DOHH2 (cell line): ENCODE results near the gene LRRC4C.
"Not testable (repeated sequence)": the region's sequence is repeated elsewhere in the genome, so short reads cannot be mapped to it uniquely, and the experiment has no call there.

ENCODE experiments used
- H3F3A ChIP-seq: fragments of 200-600 bp; sonication (generic), shearing (Covaris generic); 2 replicates; pipeline ENCODE4 v1.6.0; 2016; ENCODE audit warnings: antibody characterized with exemption, mild to moderate bottlenecking; ENCODE audit not compliant: control insufficient read depth, insufficient read depth
- H3K27ac ChIP-seq: fragments of 200-600 bp; sonication (generic); 2 replicates; pipeline ENCODE4 v1.5.1; 2014; ENCODE audit warnings: low read depth, mild to moderate bottlenecking, low read length, moderate library complexity
- H3K27me3 ChIP-seq: fragments of 200-600 bp; sonication (generic); 2 replicates; pipeline ENCODE4 v1.6.1; 2014; ENCODE audit warnings: mild to moderate bottlenecking, low read length, mixed read lengths; ENCODE audit not compliant: control insufficient read depth
- H3K36me3 ChIP-seq: fragments of 200-600 bp; sonication (generic); 2 replicates; pipeline ENCODE4 v1.6.1; 2014; ENCODE audit warnings: mild to moderate bottlenecking, low read length, moderate library complexity, mixed read lengths; ENCODE audit not compliant: control insufficient read depth
- H3K4me1 ChIP-seq: fragments of 200-600 bp; sonication (generic); 2 replicates; pipeline ENCODE4 v1.6.1; 2014; ENCODE audit warnings: mild to moderate bottlenecking, low read length, mixed read lengths; ENCODE audit not compliant: control insufficient read depth
- H3K4me2 ChIP-seq: fragments of 200-600 bp; sonication (generic); 2 replicates; pipeline ENCODE4 v1.6.0; 2014; ENCODE audit warnings: mild to moderate bottlenecking, low read length, moderate library complexity
- H3K4me3 ChIP-seq: fragments of 200-600 bp; sonication (generic); 2 replicates; pipeline ENCODE4 v1.5.1; 2014; ENCODE audit warnings: mild to moderate bottlenecking, low read length, mixed read lengths
- H3K79me2 ChIP-seq: fragments of 200-600 bp; sonication (generic); 2 replicates; pipeline ENCODE4 v1.6.1; 2014; ENCODE audit warnings: mild to moderate bottlenecking, low read length, mixed read lengths; ENCODE audit not compliant: control insufficient read depth
- H3K9me2 ChIP-seq: fragments of 200-600 bp; sonication (generic); replicated peaks from 2 replicates; pipeline ENCODE4 v1.6.1; 2014; ENCODE audit warnings: mild to moderate bottlenecking, low read length, mixed read lengths; ENCODE audit not compliant: control insufficient read depth
- H3K9me3 ChIP-seq: fragments of 200-600 bp; sonication (generic); 2 replicates; pipeline ENCODE4 v1.6.1; 2014; ENCODE audit warnings: antibody characterized with exemption, low read length, mixed read lengths; ENCODE audit not compliant: control insufficient read depth, insufficient read depth
- H4K20me1 ChIP-seq: fragments of 200-600 bp; sonication (generic); 2 replicates; pipeline ENCODE4 v1.6.0; 2014; ENCODE audit warnings: low read depth, mild to moderate bottlenecking, antibody characterized with exemption, low read length, moderate library complexity; ENCODE audit not compliant: control insufficient read depth, insufficient read depth
- CTCF ChIP-seq: fragments of 200-600 bp; sonication (generic); IDR thresholded peaks from one replicate; pipeline ENCODE4 v1.5.1; 2014; ENCODE audit warnings: antibody characterized with exemption, mild to moderate bottlenecking, low read depth, low read length; ENCODE audit not compliant: poor library complexity, severe bottlenecking
- EZH2phosphoT487 ChIP-seq: fragments of 200-600 bp; sonication (generic); IDR thresholded peaks from 2 replicates; pipeline ENCODE4 v1.6.1; 2017; ENCODE audit warnings: borderline replicate concordance, mild to moderate bottlenecking, antibody characterized with exemption, low read length, moderate library complexity, mixed read lengths

LRRC4C gene

GRCh38 chr11:40938002-40938401 lies 521.5 kb downstream of the LRRC4C start:
- TF ChIP-seq EZH2phosphoT487, result no peak
- no peak for TF ChIP-seq CTCF
- Histone ChIP-seq H4K20me1 (no peaks in the 10 kb centered on the region), H3K79me2 (no peaks in the 10 kb centered on the region), H3K27me3 (no peaks in the 10 kb centered on the region), H3K4me3 (no peak overlapping the region), H3K9me3 (no peaks in the 10 kb centered on the region), H3K4me1 (no peaks in the 10 kb centered on the region), H3K9me2 (no peaks in the 10 kb centered on the region), H3F3A (no peaks in the 10 kb centered on the region), H3K27ac (no peak overlapping the region), H3K4me2 (no peak overlapping the region), H3K36me3 (no peaks in the 10 kb centered on the region)

GRCh38 chr11:40924915-40925314 lies 534.5 kb downstream of the LRRC4C start:
- H3K9me3 ChIP-seq, result no peaks in the 10 kb centered on the region
- H3K4me1 ChIP-seq, result no peaks in the 10 kb centered on the region
- H3K4me2 ChIP-seq, result no peak overlapping the region
- no peaks in the 10 kb centered on the region for H3K27me3 ChIP-seq
- H3K4me3 ChIP-seq, result no peak overlapping the region
- H3K9me2 ChIP-seq, result no peaks in the 10 kb centered on the region
- no peaks in the 10 kb centered on the region for H3F3A ChIP-seq
- TF ChIP-seq CTCF (no peak), EZH2phosphoT487 (no peak)
- H3K79me2 ChIP-seq, result no peaks in the 10 kb centered on the region
- H4K20me1 ChIP-seq, result no peaks in the 10 kb centered on the region
- H3K36me3 ChIP-seq, result no peaks in the 10 kb centered on the region
- H3K27ac ChIP-seq, result no peak overlapping the region

- Histone ChIP-seq H3K27ac (no peak overlapping the region), H3K9me3 (no peaks in the 10 kb centered on the region), H3K4me2 (no peak overlapping the region), H3F3A (no peaks in the 10 kb centered on the region), H3K4me1 (no peaks in the 10 kb centered on the region), H4K20me1 (no peaks in the 10 kb centered on the region), H3K9me2 (no peaks in the 10 kb centered on the region), H3K27me3 (no peaks in the 10 kb centered on the region), H3K36me3 (no peaks in the 10 kb centered on the region), H3K4me3 (no peak overlapping the region), H3K79me2 (no peaks in the 10 kb centered on the region)
- no peak for TF ChIP-seq CTCF
Observed at GRCh38 chr11:40921246-40921645, 538.2 kb downstream of the LRRC4C start.

- not testable (repeated sequence) for H3K79me2 ChIP-seq, H4K20me1 ChIP-seq, H3K4me2 ChIP-seq, H3F3A ChIP-seq, H3K27ac ChIP-seq, H3K4me3 ChIP-seq, H3K4me1 ChIP-seq, H3K9me3 ChIP-seq, H3K36me3 ChIP-seq, H3K27me3 ChIP-seq, H3K9me2 ChIP-seq
Observed at GRCh38 chr11:40910774-40911173, 548.7 kb downstream of the LRRC4C start.
